ENCODE data around the gene PKIG.

- TF ChIP-seq CTCF (IDR thresholded peaks at IDR 0.05) (no peak), POLR2A (IDR thresholded peaks at IDR 0.05) (no peak)
These were observed 10.0 kb downstream of the PKIG start for GRCh38 chr20:44592366-44592765.
